HG03575 (cell line): ENCODE measurements around the gene ELMOD1.

Experiments
- ATAC-seq: cut with Tn5 transposase; IDR thresholded peaks from one replicate; pipeline ENCODE4 v1.9.1; 2021; ENCODE audit not compliant: unreplicated experiment, insufficient number of reproducible peaks, low FRiP score; ENCODE audit errors: extremely low read depth

ELMOD1 gene

GRCh38 chr11:107705027-107705426, 114.1 kb downstream of the ELMOD1 start:
- no peak for ATAC-seq

DNA sequence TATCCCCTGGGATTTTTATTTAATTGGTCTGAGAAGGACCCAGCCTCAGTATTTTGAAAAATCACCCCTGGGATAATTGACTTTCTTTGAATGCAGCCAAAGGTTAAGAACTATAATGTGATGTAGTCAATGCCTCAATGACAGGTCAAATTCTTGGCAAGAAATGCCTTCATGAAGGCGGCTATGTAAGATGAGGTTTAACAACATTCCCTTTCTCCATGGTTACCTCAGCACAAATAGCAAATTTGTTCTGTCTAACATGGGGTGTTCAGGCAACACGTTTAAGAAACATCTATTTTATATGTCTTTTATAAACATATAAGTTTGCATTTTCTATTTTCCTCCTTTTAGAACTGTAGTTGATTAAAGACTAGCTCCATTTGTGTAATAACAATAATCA, 115.6 kb downstream of the ELMOD1 start:
- no peak for ATAC-seq

- ATAC-seq, result no peak
Observed at GRCh38 chr11:107707215-107707671, 116.3 kb downstream of the ELMOD1 start.

- ATAC-seq, result no peak
Observed at GRCh38 chr11:107707807-107708206, 116.9 kb downstream of the ELMOD1 start.

DNA sequence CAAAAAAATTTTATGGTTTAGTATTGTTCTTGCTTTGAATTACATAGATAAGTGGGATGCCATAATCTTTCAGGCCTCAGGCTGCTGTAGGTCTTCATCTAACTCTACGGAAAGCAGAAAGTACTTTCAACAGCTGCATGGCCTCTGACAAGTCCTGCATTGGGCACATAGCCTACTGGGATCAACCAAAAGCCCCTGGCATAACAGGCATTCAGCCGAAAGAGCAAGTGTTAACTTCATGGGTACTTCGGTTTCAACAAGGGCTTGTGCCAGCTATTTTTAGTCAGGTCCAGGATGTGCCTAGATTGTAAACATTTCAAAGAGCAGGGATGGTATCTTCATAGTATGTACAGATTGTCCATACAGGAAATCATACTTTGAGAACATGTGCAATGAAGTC, 117.8 kb downstream of the ELMOD1 start:
- ATAC-seq, result no peak

DNA sequence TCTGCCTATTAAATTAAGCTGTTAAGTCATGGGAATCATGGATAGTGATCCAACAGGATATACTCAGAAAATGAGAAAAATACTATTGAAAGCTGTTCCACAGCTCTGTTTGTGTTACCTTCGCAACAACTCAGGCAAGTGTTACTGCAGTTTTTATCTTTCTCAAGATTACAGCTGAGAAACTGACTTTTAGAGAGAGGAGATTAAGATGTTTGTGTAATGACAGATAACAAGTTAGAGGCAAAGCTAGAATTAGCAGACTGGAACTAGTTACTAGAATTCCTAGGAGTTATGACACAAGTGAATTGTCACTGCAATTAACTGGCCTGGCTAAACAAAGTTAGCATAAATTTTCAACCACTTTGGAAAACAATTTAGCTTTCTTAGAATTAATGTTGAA, 119.4 kb downstream of the ELMOD1 start:
- ATAC-seq, result no peak

DNA sequence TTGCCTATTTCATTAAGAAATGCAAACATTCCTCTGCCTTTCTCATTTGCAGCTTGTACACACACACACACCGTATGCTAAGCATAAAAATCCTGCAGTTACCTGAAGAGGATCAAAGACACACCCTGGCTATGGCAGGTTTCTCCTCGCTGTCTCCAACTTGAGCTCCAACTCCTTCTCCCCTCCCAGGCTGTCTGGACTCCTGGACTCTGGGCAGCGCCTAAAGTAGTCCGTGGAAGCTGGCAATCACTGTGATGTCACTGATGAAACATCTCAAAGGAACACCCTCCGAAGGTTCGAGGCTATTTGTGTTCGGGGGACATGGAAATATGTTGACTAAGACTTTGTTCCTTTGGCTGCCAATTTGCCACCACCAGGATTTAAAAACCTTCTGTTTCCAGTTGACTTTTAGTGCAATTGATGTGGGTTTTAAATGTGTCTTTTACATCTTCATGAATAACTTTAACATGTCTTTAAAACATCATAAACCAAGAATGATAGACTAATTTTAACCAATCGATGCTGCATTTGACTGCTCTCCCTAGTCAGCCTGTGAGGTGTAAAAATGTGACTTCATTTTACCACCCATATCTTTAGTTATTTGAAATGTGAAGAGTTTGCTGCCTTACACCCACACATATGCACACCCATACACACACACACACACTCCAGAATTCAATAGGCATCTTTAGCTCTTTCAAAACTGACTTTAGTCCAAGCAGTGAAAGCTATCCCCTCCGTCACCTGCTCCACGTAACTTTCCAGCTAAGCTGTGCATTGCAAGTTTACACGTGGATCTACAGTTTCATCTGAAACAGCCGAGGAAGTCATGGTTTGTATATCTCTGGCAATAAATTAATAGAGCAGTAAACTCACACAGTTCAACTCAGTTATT, 121.2 kb downstream of the ELMOD1 start, which contains the start of gene SLN:
Gene SLN, minus strand, starts transcription at position 196 of the 895 bp plus-strand sequence.
- ATAC-seq, result no peak

DNA sequence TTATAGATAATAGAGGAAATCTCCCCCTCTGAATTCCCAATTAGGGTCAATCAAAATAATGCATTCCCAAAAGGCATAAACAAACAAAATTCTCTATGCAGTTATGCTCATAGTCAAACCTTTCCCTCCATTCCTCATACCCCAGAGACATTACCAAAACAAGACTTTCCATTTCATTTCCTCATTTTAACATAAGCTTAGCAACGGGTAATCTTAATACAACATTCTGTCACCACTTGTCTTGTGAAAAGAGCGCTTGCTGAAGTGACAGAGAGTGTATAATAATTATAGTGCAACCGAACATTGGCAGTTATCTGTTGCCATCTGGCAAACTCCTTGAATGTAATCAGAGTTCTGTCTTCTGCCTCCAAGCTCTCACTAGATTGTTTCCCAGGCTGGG, 122.1 kb downstream of the ELMOD1 start:
- ATAC-seq, result no peak
